ENCODE results near the gene FHIT. TPM values are rescaled to one million over a fixed set of nuclear protein-coding genes. Genes with fewer than 3 reads are reported as not detected.

Gene FHIT
- polyA plus RNA-seq, 1 experiment = 0.11 TPM

DNA sequence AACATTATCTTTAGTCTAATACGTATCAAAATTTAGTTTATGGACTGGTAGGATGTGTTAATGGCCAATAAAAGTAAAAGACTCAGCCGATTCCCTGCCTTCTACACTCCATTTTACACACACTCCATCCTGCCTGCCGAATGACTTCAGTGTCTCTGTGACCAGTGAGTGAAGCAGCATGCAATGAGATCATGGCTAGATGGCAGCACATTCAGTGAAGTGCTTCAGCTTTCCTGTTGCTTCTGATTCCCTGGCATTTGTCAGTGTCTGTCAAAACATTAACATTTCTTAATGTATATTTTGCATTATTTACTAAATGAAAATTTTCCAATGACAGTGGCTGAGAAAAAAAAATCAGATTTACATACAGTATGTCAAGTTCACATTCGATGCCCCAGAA is 412.0 kb downstream of the FHIT start:
- H3K27me3 ChIP-seq (ENCODE audit: control insufficient read depth, insufficient read depth, low read length) = no peaks in the 10 kb centered on the region
- no peak overlapping the region for H3K4me3 ChIP-seq (ENCODE audit: low read depth, low read length)
- H3K36me3 ChIP-seq (ENCODE audit: control insufficient read depth, insufficient read depth, low read length) = no peaks in the 10 kb centered on the region
- TF ChIP-seq, protein P1, sequence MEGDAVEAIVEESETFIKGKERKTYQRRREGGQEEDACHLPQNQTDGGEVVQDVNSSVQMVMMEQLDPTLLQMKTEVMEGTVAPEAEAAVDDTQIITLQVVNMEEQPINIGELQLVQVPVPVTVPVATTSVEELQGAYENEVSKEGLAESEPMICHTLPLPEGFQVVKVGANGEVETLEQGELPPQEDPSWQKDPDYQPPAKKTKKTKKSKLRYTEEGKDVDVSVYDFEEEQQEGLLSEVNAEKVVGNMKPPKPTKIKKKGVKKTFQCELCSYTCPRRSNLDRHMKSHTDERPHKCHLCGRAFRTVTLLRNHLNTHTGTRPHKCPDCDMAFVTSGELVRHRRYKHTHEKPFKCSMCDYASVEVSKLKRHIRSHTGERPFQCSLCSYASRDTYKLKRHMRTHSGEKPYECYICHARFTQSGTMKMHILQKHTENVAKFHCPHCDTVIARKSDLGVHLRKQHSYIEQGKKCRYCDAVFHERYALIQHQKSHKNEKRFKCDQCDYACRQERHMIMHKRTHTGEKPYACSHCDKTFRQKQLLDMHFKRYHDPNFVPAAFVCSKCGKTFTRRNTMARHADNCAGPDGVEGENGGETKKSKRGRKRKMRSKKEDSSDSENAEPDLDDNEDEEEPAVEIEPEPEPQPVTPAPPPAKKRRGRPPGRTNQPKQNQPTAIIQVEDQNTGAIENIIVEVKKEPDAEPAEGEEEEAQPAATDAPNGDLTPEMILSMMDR (IDR thresholded peaks at IDR 0.05; ENCODE audit: insufficient read depth, low read depth, low read length) = no peak
- POLR2A ChIA-PET = no interaction called here
- no peak for DNase-seq (ENCODE audit: low read depth)
- CTCF ChIA-PET = no interaction called here

DNA sequence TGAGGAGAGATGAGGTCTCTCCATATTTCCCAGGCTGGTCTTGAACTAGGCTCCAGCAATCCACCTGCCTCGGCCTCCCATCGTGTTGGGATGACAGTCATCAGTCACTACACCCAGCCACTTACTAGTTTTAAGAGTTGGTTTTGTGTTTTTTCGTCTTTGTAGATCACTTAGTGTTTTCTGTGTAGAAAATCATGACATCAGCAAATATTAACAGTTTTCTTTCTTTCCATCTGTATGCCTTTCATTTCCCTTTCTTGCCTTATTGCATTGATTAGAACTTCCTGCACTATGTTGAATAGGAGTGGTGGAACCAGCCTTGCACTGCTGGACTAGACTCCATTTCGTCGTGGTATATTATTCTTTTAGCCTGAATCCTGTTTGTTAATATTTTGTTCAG is 415.5 kb downstream of the FHIT start:
- H3K36me3 ChIP-seq (ENCODE audit: control insufficient read depth, insufficient read depth, low read length) = no peaks in the 10 kb centered on the region
- DNase-seq (ENCODE audit: low read depth) = no peak
- CTCF ChIA-PET = interaction anchor here (0.7 kb wide), 1 partner anchor 191 kb away, joined by 3 read pairs; no protein-coding TSS in a partner anchor
- no peak overlapping the region for H3K4me3 ChIP-seq (ENCODE audit: low read depth, low read length)
- POLR2A ChIA-PET = no interaction called here
- TF ChIP-seq, protein P1 (IDR thresholded peaks at IDR 0.05; ENCODE audit: insufficient read depth, low read depth, low read length) = no peak
- no peaks in the 10 kb centered on the region for H3K27me3 ChIP-seq (ENCODE audit: control insufficient read depth, insufficient read depth, low read length)

DNA sequence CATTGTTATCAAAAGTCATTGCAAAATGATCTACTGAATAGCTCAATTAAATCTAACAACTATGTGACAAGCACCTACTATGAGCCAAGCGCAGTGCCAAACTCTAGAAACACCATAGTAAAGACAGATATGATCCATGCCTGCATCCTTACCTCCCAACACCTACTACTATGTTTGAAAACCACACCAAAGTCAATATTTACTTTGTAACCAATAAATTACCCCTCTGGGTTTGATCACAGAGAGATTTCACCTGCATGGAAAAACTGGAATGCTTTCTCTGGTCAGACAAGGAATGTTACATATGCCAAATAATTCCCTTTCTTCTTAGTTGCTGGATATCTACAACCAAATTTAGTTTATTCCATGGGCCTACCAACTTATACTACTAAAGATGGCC is 422.2 kb downstream of the FHIT start:
- Histone ChIP-seq H3K27me3 (ENCODE audit: control insufficient read depth, insufficient read depth, low read length) (no peaks in the 10 kb centered on the region), H3K4me3 (ENCODE audit: low read depth, low read length) (no peak overlapping the region), H3K36me3 (ENCODE audit: control insufficient read depth, insufficient read depth, low read length) (no peaks in the 10 kb centered on the region)
- POLR2A ChIA-PET = no interaction called here
- TF ChIP-seq, protein P1 (IDR thresholded peaks at IDR 0.05; ENCODE audit: insufficient read depth, low read depth, low read length) = no peak
- CTCF ChIA-PET = no interaction called here
- DNase-seq (ENCODE audit: low read depth) = no peak

DNA sequence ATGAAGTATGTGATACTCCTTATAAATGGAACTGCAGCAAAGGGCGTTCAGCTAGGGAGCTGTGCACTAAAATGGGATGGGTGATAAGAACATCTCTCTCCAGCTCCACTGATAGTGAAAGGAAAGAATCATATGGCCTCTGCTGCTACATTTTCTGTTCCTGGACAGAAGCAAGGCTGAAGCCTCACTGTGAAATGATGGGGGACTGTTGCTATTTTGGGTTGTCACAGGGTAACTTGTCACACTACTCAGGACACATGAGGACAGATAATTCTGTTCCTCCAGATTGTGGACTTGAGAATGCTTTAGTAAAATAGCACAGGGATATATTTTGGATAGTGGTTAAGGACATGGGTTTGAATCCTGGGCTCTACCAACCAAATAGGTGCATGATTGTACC is 423.6 kb downstream of the FHIT start:
- TF ChIP-seq, protein P1 (IDR thresholded peaks at IDR 0.05; ENCODE audit: insufficient read depth, low read depth, low read length) = no peak
- CTCF ChIA-PET = no interaction called here

DNA sequence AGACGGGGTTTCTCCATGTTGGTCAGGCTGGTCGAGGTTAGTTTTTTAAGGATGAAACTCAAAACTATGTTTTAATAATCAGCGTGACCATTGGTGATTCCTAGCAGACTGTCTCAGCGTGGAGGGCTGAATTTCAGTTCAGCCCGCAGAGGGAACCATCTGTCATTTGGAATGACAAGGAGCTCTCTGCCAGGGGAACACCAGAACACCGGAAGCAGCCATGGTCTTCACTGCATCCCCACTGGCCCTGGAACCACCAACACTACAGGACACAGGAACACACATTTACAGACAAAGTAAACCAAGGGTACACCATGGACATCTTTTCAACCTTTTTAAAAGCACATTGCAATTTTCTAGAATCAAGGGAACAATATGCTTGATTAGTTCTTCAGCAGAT is 424.7 kb downstream of the FHIT start:
- no peak overlapping the region for H3K4me3 ChIP-seq (ENCODE audit: low read depth, low read length)
- ChIA-PET CTCF (no interaction called here), POLR2A (no interaction called here)
- no peaks in the 10 kb centered on the region for H3K27me3 ChIP-seq (ENCODE audit: control insufficient read depth, insufficient read depth, low read length)
- no peaks in the 10 kb centered on the region for H3K36me3 ChIP-seq (ENCODE audit: control insufficient read depth, insufficient read depth, low read length)
- TF ChIP-seq, protein P1 (IDR thresholded peaks at IDR 0.05; ENCODE audit: insufficient read depth, low read depth, low read length) = no peak
- DNase-seq (ENCODE audit: low read depth) = no peak

More for the DNA sequence above, 423.6 kb downstream of the FHIT start:
- DNase-seq (ENCODE audit: low read depth) = no peak
- POLR2A ChIA-PET = no interaction called here
- Histone ChIP-seq H3K27me3 (ENCODE audit: control insufficient read depth, insufficient read depth, low read length) (no peaks in the 10 kb centered on the region), H3K4me3 (ENCODE audit: low read depth, low read length) (no peak overlapping the region), H3K36me3 (ENCODE audit: control insufficient read depth, insufficient read depth, low read length) (no peaks in the 10 kb centered on the region)

All from BJ (cell line).